DMS114 treated with DMSO at 0.1 percent for 48 hours (cell line): ENCODE measurements around the gene CYP2B6.
"Not testable (repeated sequence)": the region's sequence is repeated elsewhere in the genome, so short reads cannot be mapped to it uniquely, and the experiment has no call there.

Source experiments
- DNase-seq: peaks from one replicate; lab custom pipeline; 2025; ENCODE audit not compliant: unreplicated experiment; lab: John Stamatoyannopoulos, UW

CYP2B6 gene

GRCh38 chr19:40990972-40991381 lies at the start of gene CYP2B6:
TSS of gene CYP2B6 (plus strand) at chr19:40991282. CDS start at chr19:40991306, 24 bp downstream.
- no peak for DNase-seq

DNA sequence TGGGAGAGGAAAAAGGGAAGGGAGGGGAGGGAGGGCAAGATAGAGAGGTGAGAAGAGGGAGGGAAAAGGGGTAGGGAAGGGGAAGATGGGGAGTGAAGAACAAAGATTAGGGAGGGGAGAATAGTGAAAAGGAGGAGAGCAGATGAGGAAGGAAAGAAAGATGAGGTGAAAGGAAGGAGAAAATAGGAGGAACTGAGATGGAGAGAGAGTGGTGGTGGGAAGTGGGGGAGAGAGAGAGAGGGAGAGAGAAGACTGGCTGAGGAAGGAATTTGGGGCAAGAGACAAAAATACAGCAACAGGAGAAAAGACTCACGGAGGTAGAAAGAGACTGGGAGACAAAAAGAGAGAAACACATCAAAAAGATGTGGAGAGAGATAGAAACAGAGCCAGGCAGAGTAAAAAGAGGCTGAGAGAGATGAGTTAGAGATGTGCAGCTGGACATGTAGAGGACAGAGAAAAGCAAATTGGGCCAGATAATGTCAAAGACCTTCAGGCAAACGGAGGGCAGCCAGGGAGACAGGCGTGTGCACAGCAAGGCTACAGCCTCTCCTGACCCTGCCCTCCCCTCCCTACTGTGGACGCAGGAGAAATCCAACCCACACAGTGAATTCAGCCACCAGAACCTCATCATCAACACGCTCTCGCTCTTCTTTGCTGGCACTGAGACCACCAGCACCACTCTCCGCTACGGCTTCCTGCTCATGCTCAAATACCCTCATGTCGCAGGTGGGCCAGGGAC lies 49.4 kb upstream of the CYP2B6 start:
- no peak for DNase-seq

DNA sequence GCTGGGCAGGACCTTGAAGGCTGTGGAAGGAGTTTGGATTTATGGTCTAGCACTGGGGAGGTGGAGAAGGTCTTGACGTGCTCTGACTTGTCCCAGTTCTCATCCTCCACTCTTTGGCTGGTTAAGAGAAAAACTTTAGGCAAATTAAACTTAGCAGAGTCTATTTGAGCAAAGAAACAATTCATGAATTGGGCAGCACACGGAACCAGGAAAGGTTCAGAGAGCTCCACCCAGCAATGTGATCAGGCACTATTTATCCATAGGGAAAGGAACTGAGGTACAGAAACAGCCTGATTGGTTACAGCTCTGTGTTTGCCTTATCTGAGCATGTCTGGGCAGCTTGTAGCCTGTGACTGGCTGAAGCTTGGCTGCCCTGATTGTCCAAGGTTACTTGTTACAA lies 45.4 kb upstream of the CYP2B6 start:
- DNase-seq, result no peak

- DNase-seq, result no peak
Observed at GRCh38 chr19:40947114-40947513, 44.0 kb upstream of the CYP2B6 start.

DNA sequence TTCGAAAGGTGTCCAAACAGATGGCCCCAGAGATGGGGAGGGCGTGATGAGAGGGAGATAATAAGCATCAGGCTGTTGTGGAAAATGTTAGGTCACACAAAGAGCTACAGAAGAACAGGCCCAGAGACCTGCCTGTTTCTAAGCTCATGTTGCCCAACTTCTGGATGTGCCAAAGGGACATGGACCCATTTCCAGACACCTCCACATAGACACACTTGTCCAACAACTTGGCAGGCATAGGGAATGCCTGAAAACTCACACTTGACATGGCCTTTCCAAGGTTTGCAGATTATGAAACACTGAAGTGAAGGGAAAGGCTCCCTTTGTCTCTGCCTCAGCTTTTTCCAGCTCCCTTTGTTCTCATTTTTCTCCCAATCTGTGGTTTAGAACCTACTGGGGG lies 43.5 kb upstream of the CYP2B6 start:
- DNase-seq, result no peak

DNA sequence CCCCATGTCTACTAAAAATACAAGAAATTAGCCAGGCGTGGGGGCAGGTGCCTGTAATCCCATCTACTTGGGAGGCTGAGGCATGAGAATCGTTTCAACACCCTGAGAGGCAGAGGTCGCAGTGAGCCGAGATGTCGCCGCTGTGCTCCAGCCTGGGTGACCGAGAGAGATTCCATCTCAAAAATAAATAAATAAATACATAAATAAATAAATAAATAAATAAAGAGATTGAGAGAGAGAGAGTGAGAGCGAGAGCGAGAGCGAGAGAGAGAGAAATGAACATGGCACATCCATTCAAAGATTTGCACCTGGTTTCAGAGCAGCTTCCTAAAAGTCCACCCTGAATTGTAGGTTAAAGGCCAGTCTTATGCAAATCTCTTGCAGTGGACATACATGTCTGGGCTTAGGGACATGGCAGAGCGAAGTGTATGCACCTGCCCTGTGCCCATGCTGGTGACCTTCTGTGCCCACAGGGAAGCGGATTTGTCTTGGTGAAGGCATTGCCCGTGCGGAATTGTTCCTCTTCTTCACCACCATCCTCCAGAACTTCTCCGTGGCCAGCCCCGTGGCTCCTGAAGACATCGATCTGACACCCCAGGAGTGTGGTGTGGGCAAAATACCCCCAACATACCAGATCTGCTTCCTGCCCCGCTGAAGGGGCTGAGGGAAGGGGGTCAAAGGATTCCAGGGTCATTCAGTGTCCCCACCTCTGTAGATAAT lies 42.3 kb upstream of the CYP2B6 start:
- DNase-seq, result no peak

GRCh38 chr19:40954573-40954972 lies 36.5 kb upstream of the CYP2B6 start:
- DNase-seq, result no peak

DNA sequence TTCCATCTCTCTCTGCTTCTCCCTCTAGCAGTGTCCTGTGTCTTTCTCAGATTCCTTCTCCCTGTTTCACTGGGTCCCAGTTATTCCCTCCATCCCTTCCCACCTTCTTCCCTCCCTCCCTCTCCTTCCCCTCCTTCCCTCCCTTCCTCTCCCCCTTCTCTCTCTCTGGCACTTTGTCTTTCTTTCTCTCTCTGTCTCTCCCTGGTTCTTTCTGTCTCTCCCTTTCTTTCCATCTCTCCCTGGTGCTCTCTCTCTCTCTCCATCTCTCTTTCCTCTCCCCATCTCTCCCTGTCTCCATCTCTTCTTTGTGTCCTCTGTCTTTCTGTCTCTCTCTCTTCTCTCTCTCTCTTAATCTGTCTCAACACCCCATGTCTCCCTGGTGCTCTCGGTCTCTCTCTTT lies 31.7 kb upstream of the CYP2B6 start:
- no peak for DNase-seq

- no peak for DNase-seq
Observed at GRCh38 chr19:40960062-40960685, 30.9 kb upstream of the CYP2B6 start.

DNA sequence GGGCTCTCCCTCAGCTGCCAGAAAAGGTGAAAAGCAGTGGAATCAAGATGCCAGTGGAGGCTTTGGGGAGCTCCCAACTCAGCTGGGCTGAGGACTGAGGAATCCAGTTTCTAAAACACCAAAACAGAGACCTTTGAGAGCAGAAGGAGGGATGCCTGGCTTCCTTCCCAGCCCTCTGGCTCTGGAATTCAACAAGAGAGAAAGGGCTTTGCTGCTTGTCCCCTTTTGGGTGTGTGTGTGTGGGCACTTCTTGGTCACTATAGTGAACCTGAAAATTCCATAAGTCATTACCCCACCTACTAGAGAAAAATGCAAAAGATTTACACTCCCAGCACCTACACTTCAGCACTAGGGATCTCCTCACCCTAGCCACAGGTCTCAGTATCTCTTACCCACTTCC lies 30.3 kb upstream of the CYP2B6 start:
- DNase-seq, result no peak

DNA sequence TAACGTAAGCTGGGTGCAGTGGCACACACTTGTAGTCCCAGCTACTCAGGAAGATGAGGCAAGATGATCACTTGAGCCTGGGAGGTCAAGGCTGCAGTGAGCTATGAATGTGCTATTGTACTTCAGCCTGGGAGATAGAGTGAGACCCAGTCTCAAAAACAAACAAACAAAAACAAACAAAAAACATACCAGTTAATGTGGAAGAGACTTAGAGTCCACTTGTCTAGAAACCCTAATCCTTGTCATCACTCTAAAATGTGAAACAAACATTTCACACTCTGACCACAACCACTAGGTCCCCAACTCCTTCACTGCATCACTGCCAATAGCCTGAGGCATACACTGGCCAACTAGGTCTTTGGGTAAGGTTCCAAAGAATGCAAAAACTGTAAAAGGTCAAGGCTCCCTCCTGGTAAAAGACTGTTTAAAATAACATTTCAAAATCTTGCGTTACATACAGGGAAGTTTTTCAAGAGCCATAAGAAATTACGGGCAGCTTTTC lies 28.6 kb upstream of the CYP2B6 start:
- no peak for DNase-seq

- not testable (repeated sequence) for DNase-seq
Observed at GRCh38 chr19:40964361-40964760, 26.7 kb upstream of the CYP2B6 start.

DNA sequence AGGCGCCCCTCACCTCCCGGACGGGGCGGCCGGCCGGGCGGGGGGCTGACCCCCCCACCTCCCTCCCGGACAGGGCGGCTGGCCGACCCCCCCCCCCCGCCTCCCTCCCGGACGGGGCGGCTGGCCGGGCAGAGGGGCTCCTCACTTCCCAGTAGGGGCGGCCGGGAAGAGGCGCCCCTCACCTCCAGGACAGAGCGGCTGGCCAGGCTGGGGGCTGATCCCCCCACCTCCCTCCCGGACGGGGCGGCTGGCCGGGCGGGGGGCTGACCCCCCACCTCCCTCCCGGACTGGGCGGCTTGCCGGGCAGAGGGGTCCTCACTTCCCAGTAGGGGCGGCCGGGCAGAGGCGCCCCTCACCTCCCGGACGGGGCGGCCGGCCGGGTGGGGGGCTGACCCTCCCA lies 25.7 kb upstream of the CYP2B6 start:
- DNase-seq, result not testable (repeated sequence)

DNA sequence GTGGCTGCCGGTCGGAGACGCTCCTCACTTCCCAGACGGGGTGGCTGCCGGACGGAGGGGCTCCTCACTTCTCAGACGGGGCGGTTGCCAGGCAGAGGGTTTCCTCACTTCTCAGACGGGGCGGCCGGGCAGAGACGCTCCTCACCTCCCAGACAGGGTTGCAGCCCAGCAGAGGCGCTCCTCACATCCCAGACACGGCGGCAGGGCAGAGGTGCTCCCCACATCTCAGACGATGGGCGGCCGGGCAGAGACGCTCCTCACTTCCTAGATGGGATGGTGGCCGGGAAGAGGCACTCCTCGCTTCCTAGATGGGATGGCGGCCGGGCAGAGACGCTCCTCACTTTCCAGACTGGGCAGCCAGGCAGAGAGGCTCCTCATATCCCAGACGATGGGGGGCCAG lies 24.5 kb upstream of the CYP2B6 start:
- not testable (repeated sequence) for DNase-seq

- DNase-seq, result not testable (repeated sequence)
Observed at GRCh38 chr19:40968065-40968464, 23.0 kb upstream of the CYP2B6 start.

DNA sequence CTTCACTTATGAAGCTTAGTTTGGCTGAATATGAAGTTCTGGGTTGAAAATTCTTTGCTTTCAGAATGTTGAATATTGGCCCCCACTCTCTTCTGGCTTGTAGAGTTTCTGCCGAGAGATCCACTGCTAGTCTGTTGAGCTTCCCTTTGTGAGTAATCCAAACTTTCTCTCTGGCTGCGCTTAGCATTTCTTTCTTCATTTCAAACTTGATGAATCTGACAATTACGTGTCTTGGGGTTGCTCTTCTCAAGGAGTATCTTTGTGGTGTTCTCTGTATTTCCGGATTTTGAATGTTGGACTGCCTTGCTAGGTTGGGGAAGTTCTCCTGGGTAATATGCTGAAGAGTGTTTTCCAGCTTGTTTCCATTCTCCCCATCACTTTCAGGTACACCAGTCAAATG lies 21.4 kb upstream of the CYP2B6 start:
- DNase-seq, result not testable (repeated sequence)

DNA sequence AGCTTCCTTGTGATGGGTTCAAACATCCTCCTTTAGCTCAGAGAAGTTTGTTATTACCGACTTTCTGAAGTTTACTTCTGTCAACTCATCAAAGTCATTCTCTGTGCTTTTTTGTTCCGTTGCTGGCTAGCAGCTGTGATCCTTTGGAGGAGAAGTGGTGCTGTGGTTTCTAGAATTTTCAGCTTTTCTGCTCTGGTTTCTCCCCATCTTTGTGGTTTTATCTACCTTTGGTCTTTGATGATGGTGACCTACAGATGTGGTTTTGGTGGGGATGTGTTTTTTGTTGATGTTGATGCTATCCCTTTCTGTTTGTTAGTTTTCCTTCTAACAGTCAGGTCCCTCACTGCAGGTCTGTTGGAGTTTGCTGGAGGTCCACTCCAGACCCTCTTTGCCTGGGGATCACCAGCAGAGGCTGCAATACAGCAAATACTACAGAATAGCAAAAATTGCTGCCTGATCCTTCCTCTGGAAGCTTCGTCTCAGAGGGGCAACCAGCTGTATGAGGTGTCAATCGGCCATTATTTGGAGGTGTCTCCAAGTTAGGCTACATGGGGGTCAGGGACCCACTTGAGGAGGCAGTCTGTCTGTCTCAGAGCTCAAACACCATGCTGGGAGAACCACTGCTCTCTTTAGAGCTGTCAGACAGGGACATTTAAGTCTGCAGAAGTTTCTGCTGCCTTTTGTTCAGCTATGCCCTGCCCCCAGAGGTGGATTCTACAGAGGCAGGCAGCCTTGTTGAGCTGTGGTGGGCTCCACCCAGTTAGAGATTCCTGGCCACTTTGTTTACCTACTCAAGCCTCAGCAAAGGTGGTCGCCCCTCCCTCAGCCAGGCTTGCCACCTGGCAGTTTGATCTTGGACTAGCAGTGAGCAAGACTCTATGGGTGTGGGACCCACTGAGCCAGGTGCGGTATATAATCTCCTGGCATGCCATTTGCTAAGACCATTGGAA lies 20.4 kb upstream of the CYP2B6 start:
- DNase-seq, result not testable (repeated sequence)

GRCh38 chr19:40974633-40975037 lies 16.4 kb upstream of the CYP2B6 start:
- DNase-seq, result peak; percentile 68

- no peak for DNase-seq
Observed at GRCh38 chr19:40976134-40976533, 14.9 kb upstream of the CYP2B6 start.

DNA sequence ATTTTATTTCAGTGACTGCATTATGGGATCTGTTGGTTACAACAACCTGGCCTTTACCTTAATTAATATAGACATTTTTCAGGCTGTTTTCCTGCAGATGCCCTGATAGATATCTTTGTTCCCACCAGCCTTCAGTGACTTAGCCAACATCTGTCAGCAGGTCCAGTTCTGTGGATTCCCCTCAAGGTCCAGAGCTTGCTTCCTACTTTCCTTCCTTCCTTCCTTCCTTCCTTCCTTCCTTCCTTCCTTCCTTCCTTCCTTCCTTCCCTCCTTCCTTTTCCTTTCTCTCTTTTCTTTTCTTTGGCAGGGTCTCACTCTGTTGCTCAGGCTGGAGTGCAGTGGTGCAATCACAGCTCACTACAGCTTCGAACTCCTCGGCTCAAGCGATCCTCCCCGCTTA lies 14.4 kb upstream of the CYP2B6 start:
- no peak for DNase-seq

DNA sequence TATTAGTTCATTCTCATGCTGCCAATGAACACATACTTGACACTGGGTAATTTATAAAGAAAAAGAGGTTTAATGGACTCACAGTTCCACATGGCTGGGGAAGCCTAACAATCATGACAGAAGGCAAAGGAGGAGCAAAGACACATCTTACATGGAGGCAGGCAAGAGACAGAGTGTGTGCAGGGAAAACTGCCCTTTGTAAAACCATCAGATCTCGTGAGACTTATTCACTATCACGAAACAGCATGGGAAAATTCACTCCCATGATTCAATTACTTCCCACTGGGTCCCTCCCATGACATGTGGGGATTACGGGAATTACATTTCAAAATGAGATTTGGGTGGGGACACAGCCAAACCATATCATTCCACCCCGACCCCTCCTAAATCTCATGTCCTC lies 11.3 kb upstream of the CYP2B6 start:
- not testable (repeated sequence) for DNase-seq
